IMR-90 (cell line): ENCODE data around the gene FAF2. TPM values are rescaled to one million over a fixed set of nuclear protein-coding genes. Genes with fewer than 3 reads are reported as not detected.
A peak's percentile ranks its signal among the peaks of the same experiment; 100 is the strongest.

Experiments used
- BHLHE40 ChIP-seq: fragments of 150-350 bp; IDR thresholded peaks from 2 replicates; pipeline ENCODE4 v1.6.1; 2016; ENCODE audit warnings: mild to moderate bottlenecking, low read depth, low read length
- CHD1 ChIP-seq: IDR thresholded peaks from 2 replicates; pipeline ENCODE4 v1.6.1; 2012; ENCODE audit warnings: low read depth, low read length, improper control_type of control experiment
- POLR2A ChIP-seq: IDR thresholded peaks from 2 replicates; pipeline ENCODE4 v1.6.1; 2012; ENCODE audit warnings: mild to moderate bottlenecking, low read depth, low read length
- RFX5 ChIP-seq: IDR thresholded peaks from 2 replicates; pipeline ENCODE4 v1.8.0; 2012; ENCODE audit warnings: low read depth, mild to moderate bottlenecking, low read length, moderate library complexity
- polyA plus RNA-seq, 3 experiments: library from polyadenylated mRNA; depleted of rRNA; stranded (reverse); fragments of >200 nt; gene quantifications; 2 replicates each; pipeline ENCODE4 v1.2.3, GENCODE V29; 2012; ENCODE audit warnings: low replicate concordance in 1 of 3
- total RNA-seq: library from RNA; depleted of rRNA; stranded (reverse); fragments of >200 nt; gene quantifications from 2 replicates; pipeline ENCODE4 v1.2.3, GENCODE V29; 2012

The FAF2 gene
- total and polyA plus RNA-seq, 2 of the 4 experiments (the other 2 are of a cell fraction), result 32.9 to 47.0 TPM

DNA sequence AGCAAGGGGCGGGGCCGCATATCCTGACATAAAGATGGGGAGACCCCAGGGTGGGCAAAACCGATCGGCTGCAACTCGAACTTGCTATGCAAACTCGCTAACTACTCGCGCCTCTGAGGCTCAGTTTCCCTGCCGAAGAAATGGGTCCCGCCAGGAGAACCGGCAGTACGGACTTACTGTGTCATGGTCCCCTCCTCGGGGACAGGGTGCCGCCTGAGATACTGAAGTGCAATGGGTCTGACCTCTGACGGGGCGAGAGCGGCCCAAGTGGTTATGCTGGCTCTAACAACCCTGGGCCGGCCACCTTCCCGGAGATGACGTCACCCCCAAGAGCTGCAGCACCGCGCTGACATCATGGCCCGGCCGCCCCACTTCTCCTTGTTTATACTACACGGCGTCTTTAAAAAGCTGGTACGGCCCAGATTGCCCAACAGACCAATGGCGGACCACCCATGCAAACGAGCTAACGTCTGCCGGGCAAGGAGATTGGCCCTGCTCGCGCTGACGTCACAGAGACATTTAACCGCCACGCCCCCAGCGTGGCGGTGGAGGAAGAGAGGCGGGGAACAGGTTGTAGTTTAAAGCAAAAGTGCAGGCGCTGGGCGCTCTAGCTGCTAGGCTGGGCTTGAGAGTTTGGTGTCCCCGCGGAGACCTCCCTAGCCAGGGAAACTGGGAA is 89.5 kb downstream of the FAF2 start (continued):
- TF ChIP-seq CHD1, result peak; percentile 82; the same call in 1 of the 2 replicates
- 0 out of 2 replicates have a peak, but pooled peaks have one; percentile 23 for TF ChIP-seq BHLHE40
- TF ChIP-seq RFX5, result peak; percentile 52; the same call in 1 of the 2 replicates
- no peak; the same call in 1 of the 2 replicates for TF ChIP-seq POLR2A
